Skeletal muscle cell (primary cell): ENCODE measurements around the gene NOTO.

Source experiments
- DNase-seq: peaks from one replicate; pipeline ENCODE4 v3.0.0-alpha.2; 2010; ENCODE audit warnings: low read depth
- H3K4me3 ChIP-seq: 2 replicates; pipeline ENCODE4 v1.5.1; 2011; ENCODE audit warnings: low read depth, mild to moderate bottlenecking, control low read depth, low read length, moderate library complexity

The NOTO gene

GRCh38 chr2:73232403-73233153 is 30.2 kb downstream of the NOTO start:
- peak overlapping the region; percentile 95 for H3K4me3 ChIP-seq
- DNase-seq, result no peak

GRCh38 chr2:73233154-73233931 is 31.0 kb downstream of the NOTO start, which contains the start of gene PRADC1:
TSS of gene PRADC1 (minus strand) at chr2:73233239. CDS start at chr2:73233160, 79 bp downstream.
- DNase-seq, result peak; percentile 99
- H3K4me3 ChIP-seq, result peak within 1 kb of the TSS; percentile 95

- DNase-seq, result peak; percentile 72
- peak within 1 kb of the TSS; percentile 95 for H3K4me3 ChIP-seq
Measured at GRCh38 chr2:73233932-73234832, 31.8 kb downstream of the NOTO start, which contains the start of gene CCT7. TSS of gene CCT7 (plus strand) at chr2:73234308. CDS start at chr2:73234379, 71 bp downstream.

- H3K4me3 ChIP-seq, result peak overlapping the region; percentile 95
- DNase-seq, result no peak
Measured at GRCh38 chr2:73235315-73236028, 33.1 kb downstream of the NOTO start.

GRCh38 chr2:73237168-73237567 is 34.8 kb downstream of the NOTO start:
- no peak overlapping the region for H3K4me3 ChIP-seq
- DNase-seq, result no peak

GRCh38 chr2:73238149-73238548 is 35.8 kb downstream of the NOTO start:
- no peak for DNase-seq
- H3K4me3 ChIP-seq, result no peak overlapping the region

GRCh38 chr2:73238976-73239375 is 36.6 kb downstream of the NOTO start:
- DNase-seq, result no peak
- no peak overlapping the region for H3K4me3 ChIP-seq

- H3K4me3 ChIP-seq, result no peak overlapping the region
- peak; percentile 20 for DNase-seq
Measured at GRCh38 chr2:73239776-73240175, 37.4 kb downstream of the NOTO start.

GRCh38 chr2:73243884-73244570 is 41.7 kb downstream of the NOTO start:
- no peak for DNase-seq
- no peak overlapping the region for H3K4me3 ChIP-seq

GRCh38 chr2:73244580-73244979 is 42.2 kb downstream of the NOTO start:
- DNase-seq, result no peak
- H3K4me3 ChIP-seq, result no peak overlapping the region

GRCh38 chr2:73246850-73247249 is 44.5 kb downstream of the NOTO start:
- no peak overlapping the region for H3K4me3 ChIP-seq
- DNase-seq, result no peak

GRCh38 chr2:73249636-73250035 is 47.3 kb downstream of the NOTO start:
- H3K4me3 ChIP-seq, result no peak overlapping the region

GRCh38 chr2:73250872-73251846 is 48.8 kb downstream of the NOTO start:
- H3K4me3 ChIP-seq, result no peak overlapping the region
- DNase-seq, result no peak

More at GRCh38 chr2:73249636-73250035, 47.3 kb downstream of the NOTO start:
- DNase-seq, result no peak

- no peak for DNase-seq
- H3K4me3 ChIP-seq, result no peak overlapping the region
Measured at GRCh38 chr2:73252238-73253027, 50.1 kb downstream of the NOTO start.

- no peak overlapping the region for H3K4me3 ChIP-seq
- no peak for DNase-seq
Measured at GRCh38 chr2:73253400-73253799, 51.0 kb downstream of the NOTO start.

- H3K4me3 ChIP-seq, result no peak overlapping the region
- no peak for DNase-seq
Measured at GRCh38 chr2:73253901-73254300, 51.5 kb downstream of the NOTO start.
